Heart left ventricle (tissue), 13 donors: ENCODE measurements around the gene ITGAV.

Source experiments
- CTCF ChIP-seq, 12 donors: fragments of 200-600 bp; sonication (generic) in 4 of 12; IDR thresholded peaks; one replicate each; pipeline versions ENCODE4 v1.5.0 to v1.8.0; 2018 to 2022; ENCODE audit warnings: antibody characterized with exemption in 12 of 12, mild to moderate bottlenecking in 5 of 12
- POLR2A ChIP-seq, 2 donors: fragments of 450-650 bp; IDR thresholded peaks; one replicate each; pipeline ENCODE4 v1.6.1; 2017; ENCODE audit warnings: antibody characterized with exemption in 2 of 2, mild to moderate bottlenecking in 2 of 2, moderate library complexity in 2 of 2
- donor health status: ischemic (EF 13 %, LVEDD 7.1; RV severe dilation, severe dysfunction).
- donor health status: DM: no; HTN: yes; CAD: no.
- donor health status: DM: no; HTN: no; CAD: no.
- donor health status: ischemic (EF 25% LVEDD 6.9; RV normal size, moderate dysfunction).
- donor health status: ischemic (EF 25% LVEDD 5.7; RV mildly dilated, moderate dysfunction).
- donor health status: ischemic (EF 35%, LVEDD 5.7; RV mildly dilated, moderate dysfunction).
- donor health status: nonischemic (EF 11% LVEDD 7.7; RV severe dilation, severe dysfunction).
- donor health status: DM: yes; HTN: yes; CAD: no.
- donor health status: PGD.
- donor health status: ischemic (EF 29% LVEDD 5.4; RV normal size, mild dysfunction).
- donor health status: nonischemic (EF 23%, LVEDD 6.1; RV moderate dilation, normal function).

- TF ChIP-seq CTCF (IDR thresholded peaks at IDR 0.05) (no peak), POLR2A (IDR thresholded peaks at IDR 0.05) (no peak)
Observed at GRCh38 chr2:186717320-186718007, 127.6 kb downstream of the ITGAV start.
